Ectodermal cell (in vitro differentiated cells): ENCODE data around the gene PPHLN1.

ENCODE experiments used
- H3K27ac ChIP-seq: 2 replicates; pipeline ENCODE4 v1.7.0; 2013; ENCODE audit warnings: mild to moderate bottlenecking, low read depth, low read length; ENCODE audit not compliant: insufficient read depth, poor library complexity, severe bottlenecking
- H3K27me3 ChIP-seq: 2 replicates; pipeline ENCODE4 v1.7.0; 2013; ENCODE audit warnings: mild to moderate bottlenecking, low read length; ENCODE audit not compliant: insufficient read depth, control insufficient read depth, poor library complexity, severe bottlenecking
- H3K36me3 ChIP-seq: one replicate; pipeline ENCODE4 v1.7.0; 2013; ENCODE audit warnings: low read length; ENCODE audit not compliant: control insufficient read depth, insufficient read depth
- H3K4me1 ChIP-seq: one replicate; pipeline ENCODE4 v1.7.0; 2013; ENCODE audit warnings: low read length; ENCODE audit not compliant: control insufficient read depth, insufficient read depth
- H3K4me3 ChIP-seq: 2 replicates; pipeline ENCODE4 v1.7.0; 2013; ENCODE audit warnings: low read depth, low read length, control low read depth; ENCODE audit not compliant: insufficient read depth
- H3K9me3 ChIP-seq: 2 replicates; pipeline ENCODE4 v1.7.0; 2013; ENCODE audit warnings: mild to moderate bottlenecking, low read length, moderate library complexity; ENCODE audit not compliant: control insufficient read depth
- WGBS, 2 experiments: methylation state at CpG; one replicate each; pipeline ENCODE4 v1.1.7; 2013; ENCODE audit warnings: missing lambda C conversion rate in 2 of 2; 5-methylcytosine and 5-hydroxymethylcytosine counted together

PPHLN1 gene

GRCh38 chr12:42486407-42486806, 160.4 kb downstream of the PPHLN1 start:
- no peaks in the 10 kb centered on the region for H3K9me3 ChIP-seq
- H3K27ac ChIP-seq: no peak overlapping the region
- H3K4me1 ChIP-seq: peaks cover 12% of the 10 kb centered on the region
- H3K4me3 ChIP-seq: no peak overlapping the region
- H3K36me3 ChIP-seq: no peaks in the 10 kb centered on the region
- 17 to 18% methylated on average over 2 of the region's 2 CpGs for WGBS, 2 experiments
- peaks cover 48% of the 10 kb centered on the region for H3K27me3 ChIP-seq

GRCh38 chr12:42490261-42490842, 164.4 kb downstream of the PPHLN1 start:
- H3K36me3 ChIP-seq: no peaks in the 10 kb centered on the region
- H3K9me3 ChIP-seq: no peaks in the 10 kb centered on the region
- no peaks in the 10 kb centered on the region for H3K4me1 ChIP-seq
- H3K27ac ChIP-seq: no peak overlapping the region
- peaks cover 15% of the 10 kb centered on the region for H3K27me3 ChIP-seq
- H3K4me3 ChIP-seq: no peak overlapping the region
- WGBS, 2 experiments: 90% methylated on average over 5 of the region's 5 CpGs
